IPS-18a (cell line): ENCODE results near the gene CDH4.

Experiments used
- H3K27ac ChIP-seq: one replicate; pipeline ENCODE4 v1.5.1; 2013; ENCODE audit warnings: low read length
- H3K27me3 ChIP-seq: one replicate; pipeline ENCODE4 v1.6.1; 2013; ENCODE audit warnings: mild to moderate bottlenecking, low read length; ENCODE audit not compliant: control insufficient read depth, insufficient read depth
- H3K36me3 ChIP-seq: one replicate; pipeline ENCODE4 v1.6.1; 2013; ENCODE audit warnings: low read depth, low read length; ENCODE audit not compliant: control insufficient read depth
- H3K4me1 ChIP-seq: one replicate; pipeline ENCODE4 v1.6.1; 2013; ENCODE audit warnings: low read depth, low read length; ENCODE audit not compliant: control insufficient read depth
- H3K4me3 ChIP-seq: one replicate; pipeline ENCODE4 v1.5.1; 2013; ENCODE audit warnings: low read length
- H3K9ac ChIP-seq: one replicate; pipeline ENCODE4 v1.6.1; 2013; ENCODE audit warnings: mild to moderate bottlenecking, low read length, moderate library complexity
- H3K9me3 ChIP-seq: one replicate; pipeline ENCODE4 v1.6.1; 2013; ENCODE audit warnings: low read depth, low read length; ENCODE audit not compliant: control insufficient read depth

CDH4 gene

DNA sequence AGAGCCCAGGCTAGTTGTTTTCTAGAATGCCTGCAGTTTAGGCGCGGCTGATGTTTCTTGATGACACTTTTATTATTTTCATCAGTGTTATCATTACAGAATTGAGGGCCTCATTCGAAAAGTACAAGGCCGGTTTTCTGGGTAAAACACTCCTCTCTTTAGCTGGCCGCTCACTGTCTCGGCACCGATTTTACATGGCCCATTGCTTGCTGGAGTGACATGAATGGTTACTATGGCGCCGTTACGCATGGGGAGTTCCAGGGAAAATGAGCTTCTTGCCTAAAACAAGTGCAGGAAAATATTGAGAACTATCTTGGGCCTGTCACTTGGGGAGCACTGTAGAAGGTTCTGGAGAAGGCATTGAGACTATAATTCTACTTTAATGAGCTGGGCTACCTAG, 317.8 kb downstream of the CDH4 start:
- Histone ChIP-seq H3K27me3 (no peaks in the 10 kb centered on the region), H3K9ac (no peak overlapping the region), H3K4me3 (no peak overlapping the region), H3K36me3 (no peaks in the 10 kb centered on the region), H3K27ac (no peak overlapping the region), H3K9me3 (no peaks in the 10 kb centered on the region), H3K4me1 (peaks cover 10% of the 10 kb centered on the region)

DNA sequence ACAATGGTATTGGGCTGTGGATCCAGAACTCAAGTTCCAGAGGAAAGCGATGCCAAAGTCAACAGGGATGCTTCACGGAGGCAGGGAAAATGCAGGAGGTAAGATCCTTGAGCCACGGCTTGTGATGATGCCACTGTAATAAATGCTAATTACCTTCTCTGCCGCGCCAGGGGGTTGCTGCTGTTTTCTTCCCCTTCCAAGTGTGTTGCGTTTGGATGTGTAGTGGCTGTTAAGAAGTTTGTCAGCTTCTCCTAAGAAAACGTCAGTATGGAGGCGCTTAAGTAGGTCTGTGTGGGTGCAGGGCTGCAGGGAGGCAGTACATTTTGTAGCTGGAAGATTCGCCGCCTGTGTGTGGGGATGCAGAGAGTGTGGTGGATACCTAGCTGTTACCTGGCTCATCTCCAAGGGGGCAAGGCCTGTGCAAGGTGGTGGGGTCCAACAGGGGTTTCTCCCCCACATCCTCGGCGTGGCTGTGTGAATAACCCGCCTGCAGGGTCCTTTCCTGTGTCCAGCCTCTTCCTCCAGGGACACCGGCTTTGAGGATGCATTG, 318.7 kb downstream of the CDH4 start:
- H3K9ac ChIP-seq = no peak overlapping the region
- H3K27ac ChIP-seq = no peak overlapping the region
- no peaks in the 10 kb centered on the region for H3K27me3 ChIP-seq
- H3K36me3 ChIP-seq = no peaks in the 10 kb centered on the region
- peaks cover 10% of the 10 kb centered on the region for H3K4me1 ChIP-seq
- no peak overlapping the region for H3K4me3 ChIP-seq
- H3K9me3 ChIP-seq = no peaks in the 10 kb centered on the region

- H3K27ac ChIP-seq = no peak overlapping the region
- no peaks in the 10 kb centered on the region for H3K27me3 ChIP-seq
- H3K9ac ChIP-seq = no peak overlapping the region
- H3K4me1 ChIP-seq = peaks cover 9% of the 10 kb centered on the region
- H3K4me3 ChIP-seq = no peak overlapping the region
- no peaks in the 10 kb centered on the region for H3K36me3 ChIP-seq
- no peaks in the 10 kb centered on the region for H3K9me3 ChIP-seq
Observed at GRCh38 chr20:61571221-61571620, 319.2 kb downstream of the CDH4 start.

GRCh38 chr20:61571916-61572711, 320.1 kb downstream of the CDH4 start:
- Histone ChIP-seq H3K27ac (no peak overlapping the region), H3K4me1 (peaks cover under 1% of the 10 kb centered on the region), H3K9ac (no peak overlapping the region), H3K9me3 (no peaks in the 10 kb centered on the region), H3K36me3 (no peaks in the 10 kb centered on the region), H3K27me3 (no peaks in the 10 kb centered on the region), H3K4me3 (no peak overlapping the region)

GRCh38 chr20:61572789-61573188, 320.7 kb downstream of the CDH4 start:
- H3K9ac ChIP-seq = no peak overlapping the region
- no peaks in the 10 kb centered on the region for H3K27me3 ChIP-seq
- H3K36me3 ChIP-seq = no peaks in the 10 kb centered on the region
- no peak overlapping the region for H3K4me3 ChIP-seq
- H3K4me1 ChIP-seq = no peaks in the 10 kb centered on the region
- no peaks in the 10 kb centered on the region for H3K9me3 ChIP-seq
- no peak overlapping the region for H3K27ac ChIP-seq

DNA sequence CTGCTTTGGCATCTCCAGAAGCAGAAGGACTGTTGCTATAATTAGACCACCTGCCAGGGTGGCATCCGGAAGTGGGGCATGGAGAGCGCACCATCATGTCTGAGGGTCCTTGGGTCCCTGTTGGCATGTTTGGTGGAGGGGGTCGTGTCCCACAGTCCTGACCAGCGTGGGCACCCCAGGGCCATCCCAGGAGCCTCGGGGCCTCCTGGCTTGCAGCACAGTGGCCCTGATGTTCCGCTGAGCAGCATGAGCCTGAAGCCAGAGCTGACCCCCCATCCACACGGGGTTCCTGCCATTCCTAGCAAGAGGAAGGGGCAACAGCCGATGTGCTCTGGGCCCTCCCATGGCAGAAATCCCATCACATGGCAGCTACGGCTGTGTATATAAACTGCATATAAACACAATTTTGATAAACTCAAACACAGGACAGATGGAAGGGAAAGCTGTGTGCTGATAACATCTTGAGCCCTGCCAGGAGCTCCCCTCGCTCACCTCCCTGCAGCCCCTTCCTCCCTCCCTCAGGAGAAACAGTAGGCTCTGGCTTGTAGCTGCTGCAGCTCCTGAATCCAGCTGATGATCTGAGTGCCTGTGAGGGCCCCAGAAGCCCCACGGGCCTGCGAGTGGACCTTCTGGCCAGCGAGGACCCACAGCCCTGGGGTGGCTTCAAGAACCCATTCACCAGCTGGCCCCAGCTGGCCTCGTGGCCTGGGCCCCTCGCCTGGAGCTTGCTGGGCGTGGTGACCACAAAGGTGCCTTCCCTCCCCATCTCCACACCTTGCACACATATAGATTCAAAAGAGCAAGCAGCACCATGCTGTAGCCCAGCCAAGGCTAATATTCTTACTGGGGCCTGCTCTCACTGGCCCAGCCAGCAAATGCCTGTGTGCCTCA, 321.6 kb downstream of the CDH4 start:
- H3K4me3 ChIP-seq = no peak overlapping the region

DNA sequence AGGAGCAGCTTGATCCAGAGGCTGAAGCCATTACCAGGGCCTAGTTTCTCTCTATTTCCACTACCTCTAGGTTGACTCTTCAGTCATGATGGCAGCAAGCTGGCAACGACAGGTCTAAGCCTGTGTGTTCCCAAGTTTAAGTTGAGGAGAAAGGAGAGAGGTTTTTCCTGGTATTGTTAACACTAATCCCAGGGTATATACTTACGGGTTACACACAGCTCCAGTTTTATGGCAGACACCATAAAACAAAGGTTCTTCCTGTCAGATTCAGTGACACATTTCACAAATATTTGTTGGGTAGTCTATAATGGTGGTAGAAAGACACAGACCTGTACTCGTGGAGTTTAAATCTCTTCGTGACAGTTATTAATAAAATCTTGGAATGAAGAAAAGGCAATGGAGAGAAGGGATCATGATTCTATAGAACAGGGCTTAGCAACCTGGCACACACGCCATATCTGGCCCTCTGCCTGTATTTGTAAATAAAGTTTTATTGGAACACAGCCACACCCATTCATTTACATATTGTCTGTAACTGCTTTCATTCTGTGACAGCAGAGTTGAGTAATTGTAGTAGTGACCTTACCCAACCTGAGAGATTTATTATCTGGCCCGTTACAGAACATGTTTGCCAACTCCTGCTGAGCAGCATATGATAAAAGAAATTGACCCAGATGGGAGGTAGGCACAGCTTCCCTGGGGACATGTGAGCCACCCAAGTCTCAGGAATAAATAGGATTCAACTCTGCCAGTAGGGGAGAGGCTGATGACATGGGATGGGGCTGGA, 323.3 kb downstream of the CDH4 start:
- H3K27me3 ChIP-seq = no peaks in the 10 kb centered on the region
- H3K27ac ChIP-seq = no peak overlapping the region
- H3K4me1 ChIP-seq = no peaks in the 10 kb centered on the region
- no peaks in the 10 kb centered on the region for H3K9me3 ChIP-seq
- H3K4me3 ChIP-seq = no peak overlapping the region
- no peak overlapping the region for H3K9ac ChIP-seq
- H3K36me3 ChIP-seq = no peaks in the 10 kb centered on the region

More for the DNA sequence above, 321.6 kb downstream of the CDH4 start:
- H3K9me3 ChIP-seq = no peaks in the 10 kb centered on the region
- H3K36me3 ChIP-seq = no peaks in the 10 kb centered on the region
- H3K27ac ChIP-seq = no peak overlapping the region
- H3K4me1 ChIP-seq = no peaks in the 10 kb centered on the region
- H3K9ac ChIP-seq = no peak overlapping the region
- no peaks in the 10 kb centered on the region for H3K27me3 ChIP-seq

DNA sequence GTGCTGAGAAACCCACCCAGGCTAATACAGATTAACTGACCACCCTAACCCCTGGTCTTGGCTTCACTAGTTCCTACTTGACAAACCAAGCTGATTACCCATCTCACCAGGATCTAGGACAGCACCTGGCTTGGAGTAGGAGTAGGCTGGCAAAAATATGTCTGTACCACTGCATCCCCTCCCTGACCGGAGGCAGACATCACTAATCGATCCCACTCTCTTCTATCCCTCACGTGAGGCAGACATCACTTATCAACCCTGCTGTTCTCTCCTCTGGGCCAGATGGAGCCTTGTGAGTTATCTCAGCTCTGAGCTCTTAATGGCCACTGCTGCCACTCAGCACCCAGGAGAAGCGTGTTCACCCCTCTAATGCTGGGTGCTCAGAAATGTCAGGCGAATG, 324.3 kb downstream of the CDH4 start:
- Histone ChIP-seq H3K27me3 (no peaks in the 10 kb centered on the region), H3K27ac (no peak overlapping the region), H3K9ac (no peak overlapping the region), H3K36me3 (no peaks in the 10 kb centered on the region), H3K4me1 (no peaks in the 10 kb centered on the region), H3K9me3 (no peaks in the 10 kb centered on the region), H3K4me3 (no peak overlapping the region)

GRCh38 chr20:61577065-61577464, 325.0 kb downstream of the CDH4 start:
- no peak overlapping the region for H3K4me3 ChIP-seq
- no peaks in the 10 kb centered on the region for H3K36me3 ChIP-seq
- H3K4me1 ChIP-seq = no peaks in the 10 kb centered on the region
- H3K27me3 ChIP-seq = peaks cover under 1% of the 10 kb centered on the region
- H3K9me3 ChIP-seq = no peaks in the 10 kb centered on the region
- H3K9ac ChIP-seq = no peak overlapping the region
- H3K27ac ChIP-seq = no peak overlapping the region

DNA sequence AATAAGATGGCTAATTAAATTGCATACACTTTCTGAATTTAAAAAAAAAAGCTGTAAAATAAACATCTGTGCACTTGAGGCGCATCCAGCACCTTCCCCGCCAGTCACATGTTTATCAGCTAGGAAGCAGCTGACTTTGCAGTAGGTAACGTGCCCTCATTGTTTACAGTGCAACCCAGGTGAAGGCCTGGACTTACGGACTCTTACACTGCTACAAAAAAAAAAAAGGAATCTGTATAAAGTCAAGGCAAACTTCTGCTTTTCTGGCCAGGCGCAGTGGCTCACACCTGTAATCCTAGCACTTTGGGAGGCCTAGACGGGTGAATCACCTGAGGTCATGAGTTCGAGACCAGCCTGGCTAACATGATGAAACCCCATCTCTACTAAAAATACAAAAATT, 327.8 kb downstream of the CDH4 start:
- Histone ChIP-seq H3K36me3 (no peaks in the 10 kb centered on the region), H3K27ac (no peak overlapping the region), H3K4me1 (no peaks in the 10 kb centered on the region), H3K27me3 (peaks cover 4% of the 10 kb centered on the region), H3K9me3 (no peaks in the 10 kb centered on the region), H3K9ac (no peak overlapping the region), H3K4me3 (no peak overlapping the region)
